ENCODE results near the gene GBX2. TPM values are rescaled to one million over a fixed set of nuclear protein-coding genes. Genes with fewer than 3 reads are reported as not detected.
"Not testable (repeated sequence)": the region's sequence is repeated elsewhere in the genome, so short reads cannot be mapped to it uniquely, and the experiment has no call there.

The GBX2 gene
- total and polyA plus RNA-seq, 2 of the 13 experiments (the other 11 are each of a cell fraction or from before 2014, with no cell fraction given): not detected

GRCh38 chr2:236143811-236144210 lies 24.4 kb downstream of the GBX2 start:
- H4K20me1 ChIP-seq (ENCODE audit: insufficient read depth, low read length): peaks cover 4% of the 10 kb centered on the region; the same call in 1 of the 2 replicates
- TF ChIP-seq CREB1 (IDR thresholded peaks at IDR 0.05) (0 out of 2 replicates have a peak, but pooled peaks have one; percentile 2), CREB1 (CRISPR knock-in tag; IDR thresholded peaks at IDR 0.05) (no peak), STAT5B (CRISPR knock-in tag; IDR thresholded peaks at IDR 0.05) (no peak)
- TF ChIP-seq, protein P1, sequence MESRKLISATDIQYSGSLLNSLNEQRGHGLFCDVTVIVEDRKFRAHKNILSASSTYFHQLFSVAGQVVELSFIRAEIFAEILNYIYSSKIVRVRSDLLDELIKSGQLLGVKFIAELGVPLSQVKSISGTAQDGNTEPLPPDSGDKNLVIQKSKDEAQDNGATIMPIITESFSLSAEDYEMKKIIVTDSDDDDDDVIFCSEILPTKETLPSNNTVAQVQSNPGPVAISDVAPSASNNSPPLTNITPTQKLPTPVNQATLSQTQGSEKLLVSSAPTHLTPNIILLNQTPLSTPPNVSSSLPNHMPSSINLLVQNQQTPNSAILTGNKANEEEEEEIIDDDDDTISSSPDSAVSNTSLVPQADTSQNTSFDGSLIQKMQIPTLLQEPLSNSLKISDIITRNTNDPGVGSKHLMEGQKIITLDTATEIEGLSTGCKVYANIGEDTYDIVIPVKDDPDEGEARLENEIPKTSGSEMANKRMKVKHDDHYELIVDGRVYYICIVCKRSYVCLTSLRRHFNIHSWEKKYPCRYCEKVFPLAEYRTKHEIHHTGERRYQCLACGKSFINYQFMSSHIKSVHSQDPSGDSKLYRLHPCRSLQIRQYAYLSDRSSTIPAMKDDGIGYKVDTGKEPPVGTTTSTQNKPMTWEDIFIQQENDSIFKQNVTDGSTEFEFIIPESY (CRISPR knock-in tag; IDR thresholded peaks at IDR 0.05): peak; percentile 46; the same call in 1 of the 2 replicates
- H3K36me3 ChIP-seq (replicated peaks in 1 of 2; ENCODE audit: control insufficient read depth in 1 of 2, insufficient read depth in 2 of 2, low read length in 2 of 2): no peaks in the 10 kb centered on the region
- H3K79me2 ChIP-seq (ENCODE audit: insufficient read depth, low read length): no peaks in the 10 kb centered on the region
- H2AFZ ChIP-seq (ENCODE audit: low read length): no peak overlapping the region
- H3K27ac ChIP-seq (ENCODE audit: extremely low read length, insufficient read depth, low read length): no peak overlapping the region
- FAIRE-seq: no peak
- no peaks in the 10 kb centered on the region for H3K9me3 ChIP-seq (ENCODE audit: low read length)
- no peak overlapping the region for H3K4me3 ChIP-seq (replicated peaks in 1 of 3; ENCODE audit: insufficient read depth in 1 of 3, low read depth in 2 of 3, low read length in 3 of 3)
- H3K27me3 ChIP-seq (ENCODE audit: control insufficient read depth in 1 of 2, insufficient read depth in 2 of 2, low read length in 2 of 2): peaks cover 4 to 34% of the 10 kb centered on the region in 2 experiments; a peak in 4 of 5 replicates
- DNase-seq (ENCODE audit: low spot score): no peak
- no TSS peak for BruUV-seq (replicated peaks)
- H3K9ac ChIP-seq (ENCODE audit: insufficient read depth, low read depth, low read length): no peak overlapping the region
- CTCF ChIA-PET (ENCODE audit: low intra/inter-chr PET ratio, low total read pairs): interaction anchor here (1.0 kb wide), 1 partner anchor 37 kb away, joined by 3 read pairs; no protein-coding TSS in a partner anchor
- intact Hi-C loops (cut with micrococcal nuclease; ENCODE audit: unreplicated experiment): no loop called here
- peaks cover 11% of the 10 kb centered on the region for H3K4me1 ChIP-seq (ENCODE audit: insufficient read depth, low read length)
- in situ Hi-C loops (cut with HindIII; ENCODE audit: extremely low pct_ligation_motif_present, low pct_unique_long_range_greater_than_20kb): no loop called here
- POLR2A ChIA-PET: no interaction called here
- ATAC-seq: no peak
- whole genome bisulfite sequencing (ENCODE audit: low lambda C conversion rate): 42% methylated on average over 10 of the region's 10 CpGs
- H3K4me2 ChIP-seq (ENCODE audit: low read depth, low read length): no peak overlapping the region

DNA sequence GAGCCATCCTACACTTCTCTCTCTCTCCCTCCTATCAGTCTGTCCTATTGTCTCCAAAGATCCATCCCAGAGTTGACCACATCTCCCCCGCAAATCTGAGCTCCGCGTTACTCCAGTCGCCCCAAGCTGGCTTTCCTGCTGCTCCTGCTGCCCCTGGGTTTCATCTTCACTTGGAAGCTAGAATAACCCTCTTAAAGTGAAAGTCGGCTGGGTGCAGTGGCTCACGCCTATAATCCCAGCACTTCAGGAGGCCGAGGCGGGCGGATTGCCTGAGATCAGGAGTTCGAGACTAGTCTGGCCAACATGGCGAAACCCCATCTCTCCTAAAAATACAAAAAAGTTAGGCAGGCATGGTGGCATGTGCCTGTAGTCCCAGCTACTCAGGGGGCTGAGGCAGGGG lies 26.6 kb downstream of the GBX2 start:
- FAIRE-seq; H4K20me1 ChIP-seq (ENCODE audit: insufficient read depth, low read length); H3K79me2 ChIP-seq (ENCODE audit: insufficient read depth, low read length); H3K36me3 ChIP-seq (replicated peaks in 1 of 2; ENCODE audit: control insufficient read depth in 1 of 2, insufficient read depth in 2 of 2, low read length in 2 of 2); H3K4me3 ChIP-seq (replicated peaks in 1 of 3; ENCODE audit: insufficient read depth in 1 of 3, low read depth in 2 of 3, low read length in 3 of 3); CTCF ChIA-PET (ENCODE audit: low intra/inter-chr PET ratio, low total read pairs); POLR2A ChIA-PET; in situ Hi-C loops (cut with HindIII; ENCODE audit: extremely low pct_ligation_motif_present, low pct_unique_long_range_greater_than_20kb); H3K27ac ChIP-seq (ENCODE audit: extremely low read length, insufficient read depth, low read length); H2AFZ ChIP-seq (ENCODE audit: low read length); DNase-seq (ENCODE audit: low spot score); BruUV-seq (replicated peaks); H3K9ac ChIP-seq (ENCODE audit: insufficient read depth, low read depth, low read length); H3K9me3 ChIP-seq (ENCODE audit: low read length); ATAC-seq; H3K4me2 ChIP-seq (ENCODE audit: low read depth, low read length); intact Hi-C loops (cut with micrococcal nuclease; ENCODE audit: unreplicated experiment): not testable (repeated sequence)
- Histone ChIP-seq H3K4me1 (ENCODE audit: insufficient read depth, low read length) (peaks cover 11% of the 10 kb centered on the region), H3K27me3 (ENCODE audit: control insufficient read depth in 1 of 2, insufficient read depth in 2 of 2, low read length in 2 of 2) (peaks cover 4 to 34% of the 10 kb centered on the region in 2 experiments; a peak in 4 of 5 replicates)
- 78% methylated on average over 11 of the region's 11 CpGs for WGBS (ENCODE audit: low lambda C conversion rate)
